IPS-15b (cell line): ENCODE data around the gene TEX13C.

Experiments used
- H3K27me3 ChIP-seq: one replicate; pipeline ENCODE4 v1.6.1; 2013; ENCODE audit warnings: low read length; ENCODE audit not compliant: control insufficient read depth, insufficient read depth
- H3K36me3 ChIP-seq: one replicate; pipeline ENCODE4 v1.6.1; 2013; ENCODE audit warnings: low read length; ENCODE audit not compliant: control insufficient read depth, insufficient read depth
- H3K4me1 ChIP-seq: one replicate; pipeline ENCODE4 v1.6.1; 2013; ENCODE audit warnings: mild to moderate bottlenecking, low read length; ENCODE audit not compliant: control insufficient read depth, insufficient read depth
- H3K4me3 ChIP-seq: one replicate; pipeline ENCODE4 v1.5.1; 2013; ENCODE audit warnings: low read depth, low read length
- H3K9ac ChIP-seq: one replicate; pipeline ENCODE4 v1.6.1; 2013; ENCODE audit warnings: low read depth, mild to moderate bottlenecking, low read length
- H3K9me3 ChIP-seq: one replicate; pipeline ENCODE4 v1.6.1; 2013; ENCODE audit warnings: mild to moderate bottlenecking, low read length; ENCODE audit not compliant: control insufficient read depth, insufficient read depth

The TEX13C gene

GRCh38 chrX:125319646-125320521 is at the start of gene TEX13C:
Gene TEX13C (plus strand): TSS chrX:125319871. CDS start chrX:125320120, 249 bp downstream.
- Histone ChIP-seq H3K27me3 (no peaks in the 10 kb centered on the region), H3K4me1 (no peaks in the 10 kb centered on the region), H3K9me3 (no peaks in the 10 kb centered on the region), H3K9ac (no peak within 1 kb of the TSS), H3K36me3 (peaks cover 2% of the 10 kb centered on the region), H3K4me3 (no peak within 1 kb of the TSS)

- Histone ChIP-seq H3K9ac (no peak overlapping the region), H3K4me3 (no peak overlapping the region), H3K36me3 (no peaks in the 10 kb centered on the region), H3K4me1 (no peaks in the 10 kb centered on the region), H3K27me3 (no peaks in the 10 kb centered on the region), H3K9me3 (no peaks in the 10 kb centered on the region)
These were observed 32.4 kb upstream of the TEX13C start for GRCh38 chrX:125287282-125287681.

- H3K9ac ChIP-seq: no peak overlapping the region
These were observed 31.3 kb upstream of the TEX13C start for GRCh38 chrX:125288343-125288742.

GRCh38 chrX:125289209-125289608 is 30.5 kb upstream of the TEX13C start:
- Histone ChIP-seq H3K36me3 (no peaks in the 10 kb centered on the region), H3K4me1 (peaks cover 2% of the 10 kb centered on the region), H3K4me3 (no peak overlapping the region), H3K27me3 (no peaks in the 10 kb centered on the region), H3K9ac (no peak overlapping the region), H3K9me3 (no peaks in the 10 kb centered on the region)

More at GRCh38 chrX:125288343-125288742, 31.3 kb upstream of the TEX13C start:
- Histone ChIP-seq H3K9me3 (no peaks in the 10 kb centered on the region), H3K4me3 (no peak overlapping the region), H3K27me3 (no peaks in the 10 kb centered on the region), H3K4me1 (peaks cover 2% of the 10 kb centered on the region), H3K36me3 (no peaks in the 10 kb centered on the region)

- Histone ChIP-seq H3K27me3 (no peaks in the 10 kb centered on the region), H3K36me3 (no peaks in the 10 kb centered on the region), H3K4me1 (peaks cover 2% of the 10 kb centered on the region), H3K9ac (no peak overlapping the region), H3K4me3 (no peak overlapping the region), H3K9me3 (no peaks in the 10 kb centered on the region)
These were observed 29.8 kb upstream of the TEX13C start for GRCh38 chrX:125289920-125290319.

GRCh38 chrX:125291124-125291523 is 28.5 kb upstream of the TEX13C start:
- H3K9ac ChIP-seq: no peak overlapping the region
- H3K4me1 ChIP-seq: peaks cover 2% of the 10 kb centered on the region
- H3K27me3 ChIP-seq: no peaks in the 10 kb centered on the region
- H3K4me3 ChIP-seq: no peak overlapping the region
- no peaks in the 10 kb centered on the region for H3K9me3 ChIP-seq
- no peaks in the 10 kb centered on the region for H3K36me3 ChIP-seq

GRCh38 chrX:125293850-125294780 is 25.6 kb upstream of the TEX13C start:
- H3K9ac ChIP-seq: no peak overlapping the region
- no peaks in the 10 kb centered on the region for H3K27me3 ChIP-seq
- H3K4me1 ChIP-seq: peaks cover 2% of the 10 kb centered on the region
- H3K4me3 ChIP-seq: no peak overlapping the region
- no peaks in the 10 kb centered on the region for H3K9me3 ChIP-seq
- no peaks in the 10 kb centered on the region for H3K36me3 ChIP-seq

GRCh38 chrX:125295337-125295736 is 24.3 kb upstream of the TEX13C start:
- no peaks in the 10 kb centered on the region for H3K9me3 ChIP-seq
- H3K36me3 ChIP-seq: no peaks in the 10 kb centered on the region
- peaks cover 2% of the 10 kb centered on the region for H3K4me1 ChIP-seq
- no peak overlapping the region for H3K4me3 ChIP-seq
- H3K27me3 ChIP-seq: no peaks in the 10 kb centered on the region
- no peak overlapping the region for H3K9ac ChIP-seq

- Histone ChIP-seq H3K9ac (no peak overlapping the region), H3K4me1 (no peaks in the 10 kb centered on the region), H3K36me3 (no peaks in the 10 kb centered on the region), H3K4me3 (no peak overlapping the region), H3K9me3 (no peaks in the 10 kb centered on the region), H3K27me3 (no peaks in the 10 kb centered on the region)
These were observed 20.8 kb upstream of the TEX13C start for GRCh38 chrX:125298871-125299270.

- Histone ChIP-seq H3K4me1 (no peaks in the 10 kb centered on the region), H3K9ac (no peak overlapping the region), H3K4me3 (no peak overlapping the region), H3K27me3 (no peaks in the 10 kb centered on the region), H3K9me3 (no peaks in the 10 kb centered on the region), H3K36me3 (no peaks in the 10 kb centered on the region)
These were observed 13.3 kb upstream of the TEX13C start for GRCh38 chrX:125306335-125306866.

GRCh38 chrX:125308653-125309052 is 11.0 kb upstream of the TEX13C start:
- Histone ChIP-seq H3K4me1 (no peaks in the 10 kb centered on the region), H3K36me3 (no peaks in the 10 kb centered on the region), H3K4me3 (no peak overlapping the region), H3K27me3 (no peaks in the 10 kb centered on the region), H3K9me3 (no peaks in the 10 kb centered on the region), H3K9ac (no peak overlapping the region)
